Astrocyte (in vitro differentiated cells and primary cell): ENCODE measurements around the gene APOL6.

Source experiments
- EZH2 ChIP-seq: IDR thresholded peaks from 2 replicates; pipeline ENCODE4 v1.6.1; 2012; ENCODE audit warnings: mild to moderate bottlenecking, low read length, inconsistent platforms; ENCODE audit not compliant: insufficient read depth
- TF ChIP-seq, protein P1 (sequence below): IDR thresholded peaks from 2 replicates; pipeline ENCODE4 v1.5.1; 2011; ENCODE audit warnings: low read depth, mild to moderate bottlenecking, inconsistent platforms, low read length, moderate library complexity; ENCODE audit not compliant: insufficient read depth

DNA sequence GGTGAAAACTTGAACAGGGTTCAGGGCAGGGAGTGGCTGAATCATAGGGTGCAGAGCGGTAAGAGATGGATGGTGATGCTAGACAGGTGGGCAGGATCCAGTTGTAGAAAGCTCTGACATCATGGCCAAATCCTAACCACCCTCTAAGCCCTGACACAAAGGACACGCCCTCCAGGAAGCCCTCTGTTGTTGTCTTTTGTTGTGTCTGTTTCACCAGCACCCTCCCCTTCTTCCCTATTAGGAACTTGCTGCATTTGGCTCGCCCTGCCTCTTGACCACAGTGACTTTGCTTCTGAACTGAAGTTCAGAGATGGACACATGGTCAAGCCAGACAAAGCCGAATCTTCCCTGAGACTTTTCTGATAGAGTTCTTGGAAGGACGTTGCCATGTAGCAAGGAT, 14.2 kb upstream of the APOL6 start:
- TF ChIP-seq, protein P1, sequence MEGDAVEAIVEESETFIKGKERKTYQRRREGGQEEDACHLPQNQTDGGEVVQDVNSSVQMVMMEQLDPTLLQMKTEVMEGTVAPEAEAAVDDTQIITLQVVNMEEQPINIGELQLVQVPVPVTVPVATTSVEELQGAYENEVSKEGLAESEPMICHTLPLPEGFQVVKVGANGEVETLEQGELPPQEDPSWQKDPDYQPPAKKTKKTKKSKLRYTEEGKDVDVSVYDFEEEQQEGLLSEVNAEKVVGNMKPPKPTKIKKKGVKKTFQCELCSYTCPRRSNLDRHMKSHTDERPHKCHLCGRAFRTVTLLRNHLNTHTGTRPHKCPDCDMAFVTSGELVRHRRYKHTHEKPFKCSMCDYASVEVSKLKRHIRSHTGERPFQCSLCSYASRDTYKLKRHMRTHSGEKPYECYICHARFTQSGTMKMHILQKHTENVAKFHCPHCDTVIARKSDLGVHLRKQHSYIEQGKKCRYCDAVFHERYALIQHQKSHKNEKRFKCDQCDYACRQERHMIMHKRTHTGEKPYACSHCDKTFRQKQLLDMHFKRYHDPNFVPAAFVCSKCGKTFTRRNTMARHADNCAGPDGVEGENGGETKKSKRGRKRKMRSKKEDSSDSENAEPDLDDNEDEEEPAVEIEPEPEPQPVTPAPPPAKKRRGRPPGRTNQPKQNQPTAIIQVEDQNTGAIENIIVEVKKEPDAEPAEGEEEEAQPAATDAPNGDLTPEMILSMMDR, result no peak
- no peak for TF ChIP-seq EZH2
